ENCODE results near the gene EEF1AKMT3.

EEF1AKMT3 gene

DNA sequence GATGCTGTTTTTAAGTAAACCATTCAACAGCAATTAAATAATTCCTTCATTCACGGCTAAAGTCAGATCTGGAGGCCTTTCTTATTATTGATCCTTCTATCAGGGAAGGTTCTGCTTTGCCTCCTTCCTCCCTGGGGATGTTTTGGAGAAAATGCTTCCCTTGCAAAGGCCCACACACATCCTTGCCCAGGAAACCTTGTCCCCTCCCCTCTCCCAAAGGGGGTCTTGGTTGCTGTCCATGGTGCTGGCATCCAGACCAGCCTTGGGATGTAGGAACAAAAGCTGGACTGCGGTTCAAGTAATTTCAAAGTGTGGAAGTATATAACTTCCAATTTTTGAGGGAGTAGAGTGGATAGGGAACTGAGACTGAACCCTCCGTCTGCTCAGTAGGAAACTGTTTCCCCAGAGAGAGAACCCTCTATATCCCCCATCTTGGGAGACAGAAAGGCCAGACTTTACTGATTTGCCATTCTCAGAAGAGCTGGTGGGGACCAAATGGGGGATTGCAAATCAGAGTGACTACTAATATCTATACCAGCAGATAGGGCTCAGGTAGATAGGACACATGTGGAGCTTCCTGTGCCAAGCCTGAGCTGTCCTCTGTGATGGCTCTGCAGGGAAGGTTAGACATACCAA is 11.9 kb upstream of the EEF1AKMT3 start:
- no peaks in the 10 kb centered on the region for H3K36me3 ChIP-seq (ENCODE audit: control insufficient read depth, insufficient read depth, low read length)
- no peaks in the 10 kb centered on the region for H3K9me3 ChIP-seq (ENCODE audit: control insufficient read depth, low read length)
- H3K4me3 ChIP-seq (ENCODE audit: low read depth, low read length), result no peak overlapping the region
- H3K4me2 ChIP-seq (ENCODE audit: low read length), result no peak overlapping the region
- H3K27me3 ChIP-seq (ENCODE audit: control insufficient read depth, insufficient read depth, low read length), result no peaks in the 10 kb centered on the region
- H3K4me1 ChIP-seq, result peaks cover 7% of the 10 kb centered on the region
- H3K27ac ChIP-seq, result no peak overlapping the region
- no peak overlapping the region for H3K9ac ChIP-seq
- H3K79me2 ChIP-seq, result peaks cover 5% of the 10 kb centered on the region
- TF ChIP-seq, protein P1, sequence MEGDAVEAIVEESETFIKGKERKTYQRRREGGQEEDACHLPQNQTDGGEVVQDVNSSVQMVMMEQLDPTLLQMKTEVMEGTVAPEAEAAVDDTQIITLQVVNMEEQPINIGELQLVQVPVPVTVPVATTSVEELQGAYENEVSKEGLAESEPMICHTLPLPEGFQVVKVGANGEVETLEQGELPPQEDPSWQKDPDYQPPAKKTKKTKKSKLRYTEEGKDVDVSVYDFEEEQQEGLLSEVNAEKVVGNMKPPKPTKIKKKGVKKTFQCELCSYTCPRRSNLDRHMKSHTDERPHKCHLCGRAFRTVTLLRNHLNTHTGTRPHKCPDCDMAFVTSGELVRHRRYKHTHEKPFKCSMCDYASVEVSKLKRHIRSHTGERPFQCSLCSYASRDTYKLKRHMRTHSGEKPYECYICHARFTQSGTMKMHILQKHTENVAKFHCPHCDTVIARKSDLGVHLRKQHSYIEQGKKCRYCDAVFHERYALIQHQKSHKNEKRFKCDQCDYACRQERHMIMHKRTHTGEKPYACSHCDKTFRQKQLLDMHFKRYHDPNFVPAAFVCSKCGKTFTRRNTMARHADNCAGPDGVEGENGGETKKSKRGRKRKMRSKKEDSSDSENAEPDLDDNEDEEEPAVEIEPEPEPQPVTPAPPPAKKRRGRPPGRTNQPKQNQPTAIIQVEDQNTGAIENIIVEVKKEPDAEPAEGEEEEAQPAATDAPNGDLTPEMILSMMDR (IDR thresholded peaks at IDR 0.05), result no peak
- H2AFZ ChIP-seq, result no peak overlapping the region

GRCh38 chr12:57761391-57761998 is 10.9 kb upstream of the EEF1AKMT3 start:
- H3K27me3 ChIP-seq (ENCODE audit: control insufficient read depth, insufficient read depth, low read length), result no peaks in the 10 kb centered on the region
- no peak overlapping the region for H2AFZ ChIP-seq
- TF ChIP-seq, protein P1 (IDR thresholded peaks at IDR 0.05), result no peak
- H3K36me3 ChIP-seq (ENCODE audit: control insufficient read depth, insufficient read depth, low read length), result no peaks in the 10 kb centered on the region
- peaks cover 9% of the 10 kb centered on the region for H3K4me1 ChIP-seq
- H3K4me2 ChIP-seq (ENCODE audit: low read length), result no peak overlapping the region
- no peak overlapping the region for H3K4me3 ChIP-seq (ENCODE audit: low read depth, low read length)
- H3K27ac ChIP-seq, result no peak overlapping the region
- peaks cover 3% of the 10 kb centered on the region for H3K79me2 ChIP-seq
- no peak overlapping the region for H3K9ac ChIP-seq
- H3K9me3 ChIP-seq (ENCODE audit: control insufficient read depth, low read length), result no peaks in the 10 kb centered on the region

GRCh38 chr12:57762463-57762862 is 10.0 kb upstream of the EEF1AKMT3 start:
- H3K36me3 ChIP-seq (ENCODE audit: control insufficient read depth, insufficient read depth, low read length), result no peaks in the 10 kb centered on the region
- no peaks in the 10 kb centered on the region for H3K9me3 ChIP-seq (ENCODE audit: control insufficient read depth, low read length)
- peaks cover 9% of the 10 kb centered on the region for H3K4me1 ChIP-seq
- H3K27me3 ChIP-seq (ENCODE audit: control insufficient read depth, insufficient read depth, low read length), result no peaks in the 10 kb centered on the region
- TF ChIP-seq, protein P1 (IDR thresholded peaks at IDR 0.05), result no peak
- no peak overlapping the region for H3K9ac ChIP-seq
- no peak overlapping the region for H3K4me3 ChIP-seq (ENCODE audit: low read depth, low read length)
- no peaks in the 10 kb centered on the region for H3K79me2 ChIP-seq
- no peak overlapping the region for H2AFZ ChIP-seq
- H3K4me2 ChIP-seq (ENCODE audit: low read length), result no peak overlapping the region
- H3K27ac ChIP-seq, result no peak overlapping the region

DNA sequence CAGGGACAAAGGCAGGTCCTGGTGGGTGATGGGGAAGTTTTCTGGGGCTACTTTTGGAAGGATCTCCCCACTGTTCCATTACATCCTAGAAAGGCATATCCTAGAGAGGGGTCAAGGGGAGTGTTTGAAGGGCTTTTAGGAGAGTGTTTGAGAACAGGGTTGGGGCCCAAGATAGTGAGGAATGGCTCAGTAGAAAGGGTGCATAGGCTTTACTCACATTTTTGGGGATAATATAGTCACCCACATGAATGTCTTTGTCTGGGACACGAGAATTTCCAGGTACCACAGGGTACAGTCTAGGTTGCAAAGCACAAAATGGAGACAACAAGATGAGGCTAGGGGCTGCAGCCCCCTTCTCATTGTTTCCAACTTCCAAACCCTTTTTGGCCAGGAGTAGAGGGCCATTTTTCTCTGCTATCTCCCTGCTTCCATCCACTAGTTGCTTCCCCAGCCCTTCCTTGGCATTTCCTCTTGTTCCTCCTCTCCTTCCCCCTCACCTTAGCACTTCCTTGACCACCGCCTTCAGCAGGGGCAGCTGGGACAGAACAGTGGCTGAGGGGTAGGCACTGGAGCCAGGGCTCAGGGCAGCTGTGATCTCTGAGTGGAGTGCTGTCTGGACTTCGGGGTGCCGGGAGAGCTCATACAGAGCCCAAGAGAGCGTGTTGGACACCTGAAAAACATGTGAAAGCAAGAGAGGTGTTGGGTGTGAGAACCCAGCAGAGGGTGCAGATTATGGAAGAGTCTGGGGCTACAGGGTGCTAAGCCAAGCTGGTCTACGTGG is 8.3 kb upstream of the EEF1AKMT3 start:
- Histone ChIP-seq H3K79me2 (no peaks in the 10 kb centered on the region), H3K36me3 (ENCODE audit: control insufficient read depth, insufficient read depth, low read length) (no peaks in the 10 kb centered on the region), H3K4me2 (ENCODE audit: low read length) (no peak overlapping the region), H3K9ac (no peak overlapping the region), H3K9me3 (ENCODE audit: control insufficient read depth, low read length) (no peaks in the 10 kb centered on the region), H3K4me1 (peaks cover 9% of the 10 kb centered on the region), H3K27ac (no peak overlapping the region), H2AFZ (no peak overlapping the region), H3K4me3 (ENCODE audit: low read depth, low read length) (no peak overlapping the region), H3K27me3 (ENCODE audit: control insufficient read depth, insufficient read depth, low read length) (no peaks in the 10 kb centered on the region)
- TF ChIP-seq, protein P1 (IDR thresholded peaks at IDR 0.05), result no peak

All from parathyroid adenoma (tissue), 2 donors.